Activated T-helper 1 cell treated with anti-CD3 and anti-CD28 coated beads, Interleukin-12 subunit alpha, Interleukin-12 subunit beta, Interleukin-2, Interleukin-4 antibody, amounts not matched to agents 30 ng/mL and 10 ng/mL and 1 ng/mL, durations not matched to agents 14 hours and 24 hours and 36 hours (primary cell): ENCODE results near the gene LIF. TPM values are rescaled to one million over a fixed set of nuclear protein-coding genes. Genes with fewer than 3 reads are reported as not detected.
"Not testable (repeated sequence)": the region's sequence is repeated elsewhere in the genome, so short reads cannot be mapped to it uniquely, and the experiment has no call there.

ENCODE experiments used
- DNase-seq: peaks from one replicate; pipeline ENCODE4 v3.0.0; 2021; ENCODE audit warnings: low spot score
- H3K27ac Mint-ChIP-seq: one replicate; pipeline ENCODE4 v1.8.0; 2021; ENCODE audit warnings: mild to moderate bottlenecking, mixed read lengths
- H3K27me3 Mint-ChIP-seq: one replicate; pipeline ENCODE4 v1.8.0; 2022; ENCODE audit warnings: mild to moderate bottlenecking, moderate library complexity, mixed read lengths; ENCODE audit not compliant: insufficient read depth
- H3K36me3 Mint-ChIP-seq: one replicate; pipeline ENCODE4 v1.8.0; 2021; ENCODE audit warnings: low read depth, mixed read lengths
- H3K4me1 Mint-ChIP-seq: one replicate; pipeline ENCODE4 v1.8.0; 2021; ENCODE audit warnings: low read depth, mixed read lengths
- H3K4me3 Mint-ChIP-seq: one replicate; pipeline ENCODE4 v1.8.0; 2021; ENCODE audit warnings: mild to moderate bottlenecking, moderate library complexity, mixed read lengths
- H3K9me3 Mint-ChIP-seq: one replicate; pipeline ENCODE4 v1.8.0; 2021; ENCODE audit warnings: mixed read lengths
- intact Hi-C: fragments of 100-400 bp; cut with micrococcal nuclease; formaldehyde crosslinking; loops from one replicate; pipeline ENCODE4 v1.15.1; 2024
- total RNA-seq: library from RNA; stranded (reverse); gene quantifications from 2 replicates; pipeline ENCODE4 v1.2.3, GENCODE V29; 2022

LIF gene
- total RNA-seq, 1 donor from 2014 or later, result 450 TPM

GRCh38 chr22:30219668-30220278, 26.8 kb downstream of the LIF start:
- intact Hi-C loops, result loop anchor here (2.0 kb wide), 3 partner anchors 23 to 35 kb away; partner anchors contain the start of gene LIF
- H3K4me3 Mint-ChIP-seq, result no peak overlapping the region
- no peak for DNase-seq
- H3K36me3 Mint-ChIP-seq, result no peaks in the 10 kb centered on the region
- peaks cover 75% of the 10 kb centered on the region for H3K4me1 Mint-ChIP-seq
- peak overlapping the region; percentile 89 for H3K27ac Mint-ChIP-seq
- H3K9me3 Mint-ChIP-seq, result no peaks in the 10 kb centered on the region
- no peaks in the 10 kb centered on the region for H3K27me3 Mint-ChIP-seq

GRCh38 chr22:30219049-30219654, 27.4 kb downstream of the LIF start:
- Mint-ChIP-seq H3K27me3 (no peaks in the 10 kb centered on the region), H3K36me3 (no peaks in the 10 kb centered on the region), H3K4me1 (peaks cover 79% of the 10 kb centered on the region), H3K27ac (peak overlapping the region; percentile 16), H3K4me3 (no peak overlapping the region), H3K9me3 (no peaks in the 10 kb centered on the region)
- intact Hi-C loops, result no loop called here
- no peak for DNase-seq

GRCh38 chr22:30217698-30218560, 28.6 kb downstream of the LIF start:
- no peaks in the 10 kb centered on the region for H3K9me3 Mint-ChIP-seq
- no peaks in the 10 kb centered on the region for H3K36me3 Mint-ChIP-seq
- H3K4me3 Mint-ChIP-seq, result no peak overlapping the region
- DNase-seq, result no peak
- peak overlapping the region; percentile 52 for H3K27ac Mint-ChIP-seq
- H3K27me3 Mint-ChIP-seq, result no peaks in the 10 kb centered on the region
- peaks cover 73% of the 10 kb centered on the region for H3K4me1 Mint-ChIP-seq
- intact Hi-C loops, result no loop called here

- H3K27ac Mint-ChIP-seq, result peak overlapping the region; percentile 29
- peaks cover 68% of the 10 kb centered on the region for H3K4me1 Mint-ChIP-seq
- DNase-seq, result no peak
- intact Hi-C loops, result no loop called here
- no peaks in the 10 kb centered on the region for H3K27me3 Mint-ChIP-seq
- H3K4me3 Mint-ChIP-seq, result no peak overlapping the region
- H3K36me3 Mint-ChIP-seq, result no peaks in the 10 kb centered on the region
- H3K9me3 Mint-ChIP-seq, result no peaks in the 10 kb centered on the region
Measured at GRCh38 chr22:30216710-30217109, 29.8 kb downstream of the LIF start.

- peaks cover 67% of the 10 kb centered on the region for H3K4me1 Mint-ChIP-seq
- H3K9me3 Mint-ChIP-seq, H3K36me3 Mint-ChIP-seq, DNase-seq, intact Hi-C loops, H3K27me3 Mint-ChIP-seq, H3K4me3 Mint-ChIP-seq, H3K27ac Mint-ChIP-seq: not testable (repeated sequence)
Measured at GRCh38 chr22:30216272-30216671, 30.3 kb downstream of the LIF start.

- no peaks in the 10 kb centered on the region for H3K36me3 Mint-ChIP-seq
- no peaks in the 10 kb centered on the region for H3K9me3 Mint-ChIP-seq
- intact Hi-C loops, result no loop called here
- no peak overlapping the region for H3K4me3 Mint-ChIP-seq
- H3K4me1 Mint-ChIP-seq, result peaks cover 53% of the 10 kb centered on the region
- peak overlapping the region; percentile 44 for H3K27ac Mint-ChIP-seq
- H3K27me3 Mint-ChIP-seq, result no peaks in the 10 kb centered on the region
- no peak for DNase-seq
Measured at GRCh38 chr22:30214703-30215407, 31.7 kb downstream of the LIF start.

GRCh38 chr22:30212996-30213441, 33.5 kb downstream of the LIF start:
- Mint-ChIP-seq H3K4me3 (peak overlapping the region; percentile 4), H3K9me3 (no peaks in the 10 kb centered on the region), H3K36me3 (no peaks in the 10 kb centered on the region), H3K27ac (peak overlapping the region; percentile 81), H3K4me1 (peaks cover 54% of the 10 kb centered on the region), H3K27me3 (no peaks in the 10 kb centered on the region)
- no peak for DNase-seq
- intact Hi-C loops, result loop anchor here (1.0 to 2.0 kb wide), 3 partner anchors 16 to 34 kb away; no protein-coding TSS in a partner anchor

GRCh38 chr22:30212363-30212995, 34.1 kb downstream of the LIF start:
- peaks cover 54% of the 10 kb centered on the region for H3K4me1 Mint-ChIP-seq
- no peak for DNase-seq
- no peaks in the 10 kb centered on the region for H3K36me3 Mint-ChIP-seq
- peak overlapping the region; percentile 81 for H3K27ac Mint-ChIP-seq
- H3K9me3 Mint-ChIP-seq, result no peaks in the 10 kb centered on the region
- H3K4me3 Mint-ChIP-seq, result peak overlapping the region; percentile 4
- intact Hi-C loops, result loop anchor here (1.0 to 2.0 kb wide), 3 partner anchors 16 to 34 kb away; no protein-coding TSS in a partner anchor
- no peaks in the 10 kb centered on the region for H3K27me3 Mint-ChIP-seq

GRCh38 chr22:30211124-30211820, 35.3 kb downstream of the LIF start:
- no peak for DNase-seq
- Mint-ChIP-seq H3K27ac (no peak overlapping the region), H3K9me3 (no peaks in the 10 kb centered on the region), H3K4me3 (no peak overlapping the region), H3K4me1 (peaks cover 52% of the 10 kb centered on the region), H3K27me3 (no peaks in the 10 kb centered on the region), H3K36me3 (no peaks in the 10 kb centered on the region)
- intact Hi-C loops, result no loop called here

- Mint-ChIP-seq H3K27me3 (no peaks in the 10 kb centered on the region), H3K4me3 (no peak overlapping the region), H3K27ac (peak overlapping the region; percentile 64), H3K9me3 (no peaks in the 10 kb centered on the region), H3K4me1 (peaks cover 48% of the 10 kb centered on the region), H3K36me3 (no peaks in the 10 kb centered on the region)
- DNase-seq, result no peak
- intact Hi-C loops, result no loop called here
Measured at GRCh38 chr22:30210235-30210909, 36.2 kb downstream of the LIF start.

GRCh38 chr22:30209642-30210041, 36.9 kb downstream of the LIF start:
- Mint-ChIP-seq H3K27ac (no peak overlapping the region), H3K4me3 (no peak overlapping the region), H3K36me3 (no peaks in the 10 kb centered on the region), H3K9me3 (no peaks in the 10 kb centered on the region), H3K27me3 (no peaks in the 10 kb centered on the region), H3K4me1 (peaks cover 42% of the 10 kb centered on the region)
- no peak for DNase-seq
- intact Hi-C loops, result no loop called here
